ENCODE data around the gene SLC7A10. TPM values are rescaled to one million over a fixed set of nuclear protein-coding genes. Genes with fewer than 3 reads are reported as not detected.

SLC7A10 gene
- polyA plus RNA-seq, 6 donors from 2014 or later, result not detected

- ATAC-seq (ENCODE audit: low read depth in 2 of 2), result no peak
- Mint-ChIP-seq H3K4me3 (no peak overlapping the region), H3K4me1 (no peaks in the 10 kb centered on the region), H3K36me3 (no peaks in the 10 kb centered on the region), H3K27me3 (peaks cover 0 to under 1% (median 0%) of the 10 kb centered on the region in 3 donors), H3K27ac (peak overlapping the region in 1 of 6 donors; percentile 69), H3K9me3 (no peaks in the 10 kb centered on the region)
- DNase-seq, result no peak
Measured at GRCh38 chr19:33204136-33204973, 21.3 kb downstream of the SLC7A10 start.

DNA sequence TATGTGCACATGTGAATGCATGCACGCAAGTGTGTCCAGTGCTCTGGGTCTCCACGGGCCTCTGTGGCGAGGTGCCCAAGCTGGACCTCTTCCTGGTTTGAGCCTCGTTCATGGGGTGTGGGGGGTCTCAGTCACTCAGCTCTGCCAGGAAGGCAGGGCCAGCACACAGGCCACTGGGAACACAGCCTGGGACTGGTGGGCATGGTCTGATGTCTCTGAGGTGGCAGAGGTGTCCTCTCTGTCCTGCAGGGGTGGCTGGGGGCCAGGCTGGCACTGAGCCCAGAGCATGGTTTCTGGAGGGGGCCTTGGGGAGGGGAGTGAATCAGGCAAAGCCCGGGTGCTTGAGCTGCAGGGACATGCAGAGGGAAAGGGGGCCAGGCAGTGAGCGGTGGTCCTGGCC, 22.1 kb downstream of the SLC7A10 start:
- no peaks in the 10 kb centered on the region for H3K36me3 Mint-ChIP-seq
- H3K27me3 Mint-ChIP-seq, result peaks cover 0 to 8% (median 6%) of the 10 kb centered on the region in 3 donors
- H3K4me1 Mint-ChIP-seq, result no peaks in the 10 kb centered on the region
- no peaks in the 10 kb centered on the region for H3K9me3 Mint-ChIP-seq
- no peak overlapping the region for H3K4me3 Mint-ChIP-seq
- ATAC-seq (ENCODE audit: low read depth in 2 of 2), result no peak
- no peak overlapping the region for H3K27ac Mint-ChIP-seq
- no peak for DNase-seq

GRCh38 chr19:33202546-33203507, 22.8 kb downstream of the SLC7A10 start:
- Mint-ChIP-seq H3K27me3 (peaks cover 0 to 8% (median 6%) of the 10 kb centered on the region in 3 donors), H3K9me3 (no peaks in the 10 kb centered on the region), H3K36me3 (no peaks in the 10 kb centered on the region), H3K27ac (no peak overlapping the region), H3K4me1 (no peaks in the 10 kb centered on the region), H3K4me3 (no peak overlapping the region)
- DNase-seq, result no peak
- no peak for ATAC-seq (ENCODE audit: low read depth in 2 of 2)

- H3K4me1 Mint-ChIP-seq, result no peaks in the 10 kb centered on the region
- ATAC-seq (ENCODE audit: low read depth in 2 of 2), result no peak
Measured at GRCh38 chr19:33201886-33202545, 23.6 kb downstream of the SLC7A10 start.

GRCh38 chr19:33201473-33201872, 24.2 kb downstream of the SLC7A10 start:
- ATAC-seq (ENCODE audit: low read depth in 2 of 2) (no peak), DNase-seq (no peak)
- H3K9me3 Mint-ChIP-seq, result no peaks in the 10 kb centered on the region
- no peak overlapping the region for H3K4me3 Mint-ChIP-seq
- H3K27ac Mint-ChIP-seq, result no peak overlapping the region
- peaks cover 8 to 17% (median 13%) of the 10 kb centered on the region in 3 donors for H3K27me3 Mint-ChIP-seq
- no peaks in the 10 kb centered on the region for H3K36me3 Mint-ChIP-seq
- no peaks in the 10 kb centered on the region for H3K4me1 Mint-ChIP-seq

More at GRCh38 chr19:33201886-33202545, 23.6 kb downstream of the SLC7A10 start:
- no peak overlapping the region for H3K27ac Mint-ChIP-seq
- no peaks in the 10 kb centered on the region for H3K9me3 Mint-ChIP-seq
- H3K4me3 Mint-ChIP-seq, result no peak overlapping the region
- H3K36me3 Mint-ChIP-seq, result no peaks in the 10 kb centered on the region
- H3K27me3 Mint-ChIP-seq, result peaks cover 3 to 11% (median 7%) of the 10 kb centered on the region in 3 donors
- DNase-seq, result no peak

- Mint-ChIP-seq H3K9me3 (no peaks in the 10 kb centered on the region), H3K4me3 (no peak overlapping the region), H3K27ac (no peak overlapping the region), H3K36me3 (no peaks in the 10 kb centered on the region), H3K27me3 (peaks cover 9 to 25% (median 18%) of the 10 kb centered on the region in 3 donors), H3K4me1 (peaks cover 0 to 3% (median 0%) of the 10 kb centered on the region in 3 donors)
- ATAC-seq (ENCODE audit: low read depth in 2 of 2) (no peak), DNase-seq (no peak)
Measured at GRCh38 chr19:33199441-33200265, 26.0 kb downstream of the SLC7A10 start.

GRCh38 chr19:33198169-33198568, 27.5 kb downstream of the SLC7A10 start:
- no peak overlapping the region for H3K4me3 Mint-ChIP-seq
- H3K4me1 Mint-ChIP-seq, result peaks cover 0 to 7% (median 4%) of the 10 kb centered on the region in 3 donors
- H3K36me3 Mint-ChIP-seq, result no peaks in the 10 kb centered on the region
- DNase-seq, result no peak
- no peak overlapping the region for H3K27ac Mint-ChIP-seq
- H3K9me3 Mint-ChIP-seq, result no peaks in the 10 kb centered on the region
- no peak for ATAC-seq (ENCODE audit: low read depth in 2 of 2)
- H3K27me3 Mint-ChIP-seq, result peaks cover 14 to 32% (median 25%) of the 10 kb centered on the region in 3 donors

- H3K4me1 Mint-ChIP-seq, result peaks cover 0 to 7% (median 4%) of the 10 kb centered on the region in 3 donors
- peak overlapping the region in 1 of 8 donors; percentile 9 for H3K4me3 Mint-ChIP-seq
- H3K9me3 Mint-ChIP-seq, result no peaks in the 10 kb centered on the region
Measured at GRCh38 chr19:33197591-33198000, 28.1 kb downstream of the SLC7A10 start.

GRCh38 chr19:33196446-33197193, 29.0 kb downstream of the SLC7A10 start:
- peaks cover 0 to 7% (median 4%) of the 10 kb centered on the region in 3 donors for H3K4me1 Mint-ChIP-seq
- DNase-seq, result no peak
- no peak overlapping the region for H3K27ac Mint-ChIP-seq
- no peaks in the 10 kb centered on the region for H3K9me3 Mint-ChIP-seq
- no peaks in the 10 kb centered on the region for H3K36me3 Mint-ChIP-seq
- ATAC-seq (ENCODE audit: low read depth in 2 of 2), result no peak
- peaks cover 23 to 48% (median 41%) of the 10 kb centered on the region in 3 donors for H3K27me3 Mint-ChIP-seq
- H3K4me3 Mint-ChIP-seq, result peak overlapping the region in 2 of 8 donors; percentile 7 to 73

More at GRCh38 chr19:33197591-33198000, 28.1 kb downstream of the SLC7A10 start:
- ATAC-seq (ENCODE audit: low read depth in 2 of 2) (no peak), DNase-seq (no peak)
- Mint-ChIP-seq H3K36me3 (no peaks in the 10 kb centered on the region), H3K27ac (no peak overlapping the region), H3K27me3 (peaks cover 18 to 38% (median 31%) of the 10 kb centered on the region in 3 donors)

GRCh38 chr19:33195645-33196347, 29.9 kb downstream of the SLC7A10 start:
- peak overlapping the region in 3 of 8 donors; percentile 16 to 45 (median 35) for H3K4me3 Mint-ChIP-seq
- no peak overlapping the region for H3K27ac Mint-ChIP-seq
- ATAC-seq (ENCODE audit: low read depth in 2 of 2), result no peak
- DNase-seq, result no peak
- no peaks in the 10 kb centered on the region for H3K36me3 Mint-ChIP-seq
- H3K9me3 Mint-ChIP-seq, result no peaks in the 10 kb centered on the region
- H3K27me3 Mint-ChIP-seq, result peaks cover 28 to 54% (median 49%) of the 10 kb centered on the region in 3 donors
- H3K4me1 Mint-ChIP-seq, result peaks cover 0 to 7% (median 4%) of the 10 kb centered on the region in 3 donors

- no peak for ATAC-seq (ENCODE audit: low read depth in 2 of 2)
- Mint-ChIP-seq H3K36me3 (no peaks in the 10 kb centered on the region), H3K27me3 (peaks cover 32 to 61% (median 56%) of the 10 kb centered on the region in 3 donors), H3K27ac (no peak overlapping the region), H3K9me3 (no peaks in the 10 kb centered on the region), H3K4me1 (peaks cover 0 to 7% (median 4%) of the 10 kb centered on the region in 3 donors), H3K4me3 (peak overlapping the region in 5 of 8 donors; percentile 35 to 80 (median 45))
- no peak for DNase-seq
Measured at GRCh38 chr19:33194886-33195644, 30.6 kb downstream of the SLC7A10 start.
